Activated T-cell treated with anti-CD3 and anti-CD28 coated beads, Interleukin-2, amount 50 U/mL, for 1 hour (primary cell): ENCODE results near the gene CLN5.
"Not testable (repeated sequence)": the region's sequence is repeated elsewhere in the genome, so short reads cannot be mapped to it uniquely, and the experiment has no call there.

Experiments
- DNase-seq: peaks from one replicate; pipeline ENCODE4 v3.0.0-alpha.2; 2020

Gene CLN5

DNA sequence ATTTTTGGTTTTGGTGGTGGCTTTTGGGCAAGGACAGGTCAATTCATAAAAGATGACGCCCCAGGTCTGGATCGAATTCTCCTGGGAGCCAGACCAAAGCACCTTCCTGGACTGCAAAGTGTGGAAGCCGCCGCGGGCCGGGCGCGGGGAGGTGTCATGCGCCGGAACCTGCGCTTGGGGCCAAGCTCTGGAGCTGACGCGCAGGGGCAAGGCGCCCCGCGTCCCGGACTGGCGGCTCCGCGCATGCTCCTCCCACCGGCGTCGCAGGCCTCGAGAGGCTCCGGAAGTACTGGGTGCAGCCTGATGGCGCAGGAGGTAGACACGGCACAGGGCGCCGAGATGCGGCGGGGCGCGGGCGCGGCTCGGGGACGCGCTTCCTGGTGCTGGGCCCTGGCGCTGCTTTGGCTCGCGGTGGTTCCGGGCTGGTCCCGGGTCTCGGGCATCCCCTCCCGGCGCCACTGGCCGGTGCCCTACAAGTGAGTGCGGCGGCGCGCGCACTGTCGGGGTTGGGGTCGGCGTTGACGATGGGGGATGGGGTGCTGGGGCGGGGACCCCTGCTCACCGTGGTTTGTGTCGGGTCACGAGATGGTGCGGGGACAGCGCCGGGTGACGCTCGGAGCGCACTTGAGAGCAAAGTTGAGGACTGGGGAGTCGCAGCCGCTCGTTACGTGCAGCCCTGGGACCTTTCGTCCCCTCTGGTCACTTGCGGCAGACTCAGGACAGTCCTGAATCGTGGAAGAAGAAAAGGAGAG, at the start of gene CLN5:
CLN5 (plus strand) TSS at position 286 of the 752 bp plus-strand sequence; CDS start at position 304, 18 bp downstream.
- peak; percentile 95 for DNase-seq

DNA sequence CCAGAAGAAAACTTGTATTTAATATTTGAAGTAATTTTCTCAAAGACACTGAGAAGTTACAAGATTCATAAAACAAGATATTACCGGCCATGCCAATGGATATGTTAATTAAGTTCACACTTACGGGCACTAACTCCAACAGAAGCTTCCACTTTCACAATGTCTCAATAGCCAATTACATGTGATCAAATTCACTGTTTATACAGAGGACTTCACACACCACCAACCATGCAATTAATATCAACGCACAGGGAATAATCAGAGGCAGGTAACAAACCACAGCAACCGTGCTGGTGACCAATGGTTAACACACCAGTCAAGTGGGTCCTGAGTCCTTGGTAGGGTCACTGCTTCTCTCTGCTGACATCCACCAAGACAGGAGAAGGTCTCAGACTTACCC, 49.5 kb upstream of the CLN5 start:
- DNase-seq, result no peak

DNA sequence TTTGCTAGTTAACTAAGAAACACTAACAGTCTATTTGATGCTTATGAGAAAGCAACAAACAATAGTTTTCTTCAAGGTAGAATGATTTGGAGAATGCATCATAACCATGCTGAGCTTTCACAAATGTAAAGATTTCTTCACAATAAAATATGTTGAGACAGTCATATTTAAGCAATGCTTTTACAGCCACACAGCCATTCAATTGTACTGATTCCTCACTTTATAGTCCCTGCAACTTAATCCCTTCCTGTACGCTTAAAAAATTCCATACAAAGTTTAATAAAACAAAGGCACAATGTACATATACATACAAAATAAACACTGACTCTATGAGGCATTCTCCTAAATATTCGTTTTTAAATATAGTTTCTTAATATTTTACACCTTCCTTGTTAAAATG, 48.2 kb upstream of the CLN5 start:
- DNase-seq, result no peak

DNA sequence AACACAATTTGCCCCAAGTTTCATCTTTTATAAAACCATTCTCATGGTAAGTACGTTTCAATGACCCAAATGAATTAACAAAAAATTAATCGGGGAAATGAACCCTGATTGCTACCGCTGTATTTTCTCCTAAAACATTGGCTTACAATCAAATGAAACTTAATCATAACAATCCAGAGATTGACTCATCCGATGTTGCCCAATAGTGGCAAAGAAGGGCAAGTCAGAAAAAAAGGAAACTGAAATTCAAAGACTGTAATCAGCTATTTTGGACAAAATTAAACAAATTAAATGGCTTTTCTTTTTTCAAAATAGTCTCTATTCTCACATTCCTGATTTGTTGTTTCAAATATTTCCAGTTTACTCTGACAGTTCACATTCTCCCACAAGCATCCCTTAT, 47.4 kb upstream of the CLN5 start:
- DNase-seq, result no peak

DNA sequence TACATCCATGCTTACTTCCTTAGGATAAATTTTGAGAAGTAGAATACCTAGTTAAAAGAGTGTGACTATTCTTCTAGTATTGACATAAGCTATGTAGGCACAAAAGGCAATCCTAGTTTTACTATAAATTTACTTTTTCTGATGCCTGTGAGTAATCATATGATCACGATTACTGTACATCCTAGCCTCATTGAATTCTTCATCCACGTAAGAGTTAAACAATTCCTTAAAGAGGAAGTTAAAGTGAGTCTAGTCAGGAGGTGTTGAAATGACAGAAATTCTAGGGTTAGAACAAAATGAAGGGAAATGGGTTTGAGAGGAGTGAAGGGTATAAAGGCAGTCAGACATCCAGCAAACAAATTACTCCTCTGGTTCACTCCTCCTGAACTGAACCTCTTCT, 43.7 kb upstream of the CLN5 start, which contains the start of gene ACOD1:
ACOD1 (plus strand) TSS at position 363 of the 400 bp plus-strand sequence. CDS start 48 bp downstream, outside the sequence.
- no peak for DNase-seq

DNA sequence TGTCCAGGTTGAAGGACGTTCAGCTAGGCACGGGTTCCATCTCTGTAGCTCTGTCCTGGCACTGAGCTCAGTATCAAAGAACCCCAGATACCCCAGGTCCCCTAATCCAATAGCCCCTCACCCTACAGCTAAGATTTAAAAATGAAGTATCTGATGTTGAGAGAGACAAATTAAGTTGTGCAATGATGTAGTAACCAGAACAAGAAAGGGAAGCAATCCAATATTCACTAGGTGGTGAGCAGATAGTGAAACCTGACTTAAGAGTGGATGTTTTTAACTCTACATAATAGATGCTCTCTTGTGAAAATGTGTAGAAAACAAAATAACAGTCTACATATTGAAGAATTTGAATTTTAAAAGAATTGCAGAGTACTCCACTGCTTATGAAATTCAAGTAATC, 41.8 kb upstream of the CLN5 start:
- no peak for DNase-seq

DNA sequence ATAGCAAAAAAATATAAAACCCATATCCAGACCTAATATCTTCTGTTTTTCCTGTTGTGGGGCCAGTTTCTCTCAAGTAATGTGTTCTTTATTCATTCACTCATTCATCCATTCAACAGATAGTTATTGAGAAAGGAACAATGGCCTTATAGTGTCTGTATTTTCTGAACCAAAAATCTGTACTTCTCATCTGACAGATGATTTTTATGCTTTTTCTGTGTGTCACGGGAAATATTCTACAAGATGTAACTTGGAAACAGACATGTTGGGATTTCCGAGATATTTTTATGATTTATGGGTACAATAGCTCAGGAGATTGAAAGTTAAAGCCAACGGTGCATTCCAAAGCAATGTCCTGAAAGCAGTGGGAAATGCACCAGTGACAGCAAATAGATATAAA, 37.9 kb upstream of the CLN5 start:
- DNase-seq, result no peak

DNA sequence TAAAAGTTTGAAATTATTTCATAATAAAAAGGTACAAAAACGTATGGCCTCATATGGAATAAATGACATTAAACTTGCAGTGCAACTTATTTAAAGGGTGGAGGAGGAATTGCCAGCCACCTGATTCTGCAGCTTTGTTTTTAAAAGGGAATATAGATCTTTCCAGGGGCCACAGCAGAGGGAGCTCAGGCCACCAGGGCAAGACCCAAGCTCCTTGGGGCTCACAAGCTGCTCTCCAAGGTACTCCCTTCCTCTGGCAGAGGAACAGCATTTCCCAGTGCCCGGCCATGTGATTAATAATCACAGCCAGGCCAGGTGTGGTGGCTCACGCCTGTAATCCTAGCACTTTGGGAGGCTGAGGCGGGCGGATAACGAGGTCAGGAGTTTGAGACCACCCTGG, 37.3 kb upstream of the CLN5 start:
- no peak for DNase-seq

DNA sequence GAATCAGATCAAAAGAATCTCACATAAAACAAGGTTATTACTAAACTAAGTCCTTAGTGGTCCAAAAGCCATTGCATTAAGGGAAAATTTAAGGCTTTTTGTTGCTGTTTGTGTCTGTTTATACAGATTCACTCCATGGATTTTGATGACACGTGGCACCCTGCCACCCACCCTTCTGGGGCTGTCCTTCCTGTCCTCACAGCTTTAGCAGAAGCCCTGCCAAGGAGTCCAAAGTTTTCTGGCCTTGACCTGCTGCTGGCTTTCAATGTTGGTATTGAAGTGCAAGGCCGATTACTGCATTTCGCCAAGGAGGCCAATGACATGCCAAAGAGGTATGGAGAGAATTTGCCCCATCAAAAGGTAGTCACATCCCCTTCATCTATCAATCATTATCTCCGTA, 36.7 kb upstream of the CLN5 start:
- no peak for DNase-seq

DNA sequence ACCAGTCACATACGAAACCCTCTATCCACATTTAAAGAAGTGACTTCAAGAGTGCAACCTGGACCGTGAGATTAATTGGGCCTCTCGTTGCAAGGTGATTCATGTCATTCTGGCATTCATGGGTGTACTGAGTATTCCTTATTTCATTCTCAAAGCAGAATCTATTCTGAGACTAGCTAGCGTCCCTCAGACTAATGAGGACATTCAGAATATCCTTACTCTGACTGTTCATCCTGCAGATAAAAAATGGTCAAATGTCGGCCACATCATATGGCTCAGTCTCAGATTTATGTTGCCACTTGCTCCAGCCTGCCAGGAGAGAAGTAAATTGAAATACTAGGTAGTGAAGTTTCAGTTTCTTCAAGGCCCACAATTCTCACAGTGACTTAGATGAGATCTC, 36.2 kb upstream of the CLN5 start:
- DNase-seq, result no peak

DNA sequence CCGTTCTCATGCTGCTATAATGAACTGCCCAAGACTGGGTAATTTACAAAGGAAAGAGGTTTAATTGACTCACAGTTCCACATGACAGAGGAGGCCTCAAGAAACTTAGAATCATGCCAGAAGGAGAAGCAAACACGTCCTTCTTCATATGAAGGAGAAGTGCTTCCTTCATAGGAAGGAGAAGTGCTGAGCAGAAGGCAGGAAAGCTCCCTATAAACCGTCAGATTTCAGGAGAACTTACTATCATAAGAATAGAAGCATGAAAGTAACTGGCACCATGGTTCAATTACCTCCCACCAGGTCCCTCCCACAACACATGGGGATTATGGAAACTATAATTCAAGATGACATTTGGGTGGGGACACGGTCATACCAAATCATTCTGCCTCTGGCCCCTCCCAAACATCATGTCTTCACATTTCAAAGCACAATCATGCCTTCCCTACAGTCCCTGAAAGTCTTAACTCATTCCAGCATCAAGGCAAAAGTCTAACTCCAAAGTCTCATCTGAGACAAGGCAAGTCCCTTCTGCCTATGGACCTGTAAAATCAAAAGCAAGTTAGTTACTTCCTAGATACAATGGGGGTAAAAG, 32.9 kb upstream of the CLN5 start:
- no peak for DNase-seq

DNA sequence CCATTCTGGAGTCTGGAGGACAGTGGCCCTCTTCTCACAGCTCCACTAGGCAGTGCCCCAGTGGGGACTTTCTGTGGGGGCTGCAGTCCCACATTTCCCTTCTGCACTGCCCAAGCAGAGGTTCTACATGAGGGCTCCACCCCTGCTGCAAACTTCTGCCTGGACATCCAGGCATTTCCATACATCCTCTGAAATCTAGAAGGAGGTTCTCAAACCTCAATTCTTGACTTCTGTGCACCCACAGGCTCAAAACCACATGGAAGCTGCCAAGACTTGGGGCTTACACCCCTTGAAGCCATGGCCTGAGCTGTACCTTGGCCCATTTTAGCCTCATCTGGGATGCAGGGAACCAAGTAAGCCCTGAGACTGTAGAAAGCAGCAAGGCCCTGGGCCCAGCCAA, 32.1 kb upstream of the CLN5 start:
- DNase-seq, result not testable (repeated sequence)

DNA sequence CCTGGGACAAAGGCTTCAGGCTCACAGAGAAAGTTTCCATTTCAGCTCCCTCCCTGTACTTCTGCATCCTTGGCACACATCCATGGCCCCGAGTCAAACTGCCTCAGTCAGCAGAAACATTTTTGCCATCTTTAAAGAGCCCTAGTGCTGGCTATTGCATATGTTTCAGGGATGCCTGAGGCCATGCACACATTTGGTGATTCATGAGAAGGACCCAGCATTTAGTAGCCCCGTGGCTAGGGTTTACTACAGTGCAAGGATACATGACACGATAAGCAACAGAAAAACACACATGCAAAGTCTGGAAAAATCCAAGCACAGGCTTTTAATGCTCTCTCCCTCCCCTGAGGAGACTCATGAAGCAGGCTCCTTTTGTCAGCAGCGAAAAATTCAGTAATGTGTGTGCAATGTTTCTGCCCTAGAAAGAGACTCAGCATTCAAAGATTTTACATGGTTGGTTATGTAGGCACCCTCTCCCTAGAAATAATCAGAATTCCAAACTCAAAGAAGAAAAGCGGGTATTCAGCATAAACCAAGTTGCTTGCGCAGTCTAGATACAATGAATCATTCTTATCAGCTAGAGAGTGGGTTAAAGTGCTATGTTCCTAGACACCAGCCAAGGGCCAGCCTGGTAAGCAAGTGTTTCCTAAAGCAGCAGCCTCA, 26.0 kb upstream of the CLN5 start:
- DNase-seq, result no peak

DNA sequence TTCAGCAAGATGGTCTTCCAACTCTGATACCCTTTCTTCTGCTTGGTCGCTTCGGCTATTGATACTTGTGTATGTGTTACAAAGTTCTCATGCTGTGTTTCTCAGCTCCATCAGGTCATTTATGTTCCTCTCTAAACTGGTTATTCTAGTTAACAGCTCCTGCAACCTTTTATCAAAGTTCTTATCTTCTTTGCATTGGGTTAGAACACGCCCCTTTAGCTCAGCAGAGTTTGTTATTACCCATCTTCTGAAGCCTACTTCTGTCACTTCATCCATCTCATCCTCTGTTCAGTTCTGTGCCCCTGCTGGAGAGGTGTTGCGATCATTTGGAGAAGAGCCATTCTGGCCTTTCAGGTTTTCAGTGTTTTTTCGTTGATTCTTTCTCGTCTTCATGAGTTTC, 24.9 kb upstream of the CLN5 start:
- DNase-seq, result no peak

DNA sequence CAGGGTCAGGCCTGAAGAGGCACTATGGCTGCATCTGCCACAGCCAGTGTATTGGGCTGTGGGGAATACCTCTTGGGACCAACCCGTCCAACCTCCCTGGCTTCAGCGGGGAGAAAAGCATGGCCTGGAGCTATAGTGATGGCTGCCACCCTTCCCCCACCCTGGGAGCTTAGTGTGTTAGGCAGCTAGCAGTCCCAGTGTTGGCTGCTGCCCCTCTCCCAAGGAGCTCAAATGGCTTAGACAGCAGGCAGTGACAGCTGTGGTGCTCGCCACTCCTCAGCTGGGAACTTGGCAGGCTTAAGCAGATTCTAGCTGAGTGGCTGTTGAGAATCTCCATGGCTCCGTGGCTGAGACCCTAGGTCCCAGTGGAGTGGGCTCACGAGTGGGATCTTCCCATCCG, 23.8 kb upstream of the CLN5 start:
- DNase-seq, result no peak

DNA sequence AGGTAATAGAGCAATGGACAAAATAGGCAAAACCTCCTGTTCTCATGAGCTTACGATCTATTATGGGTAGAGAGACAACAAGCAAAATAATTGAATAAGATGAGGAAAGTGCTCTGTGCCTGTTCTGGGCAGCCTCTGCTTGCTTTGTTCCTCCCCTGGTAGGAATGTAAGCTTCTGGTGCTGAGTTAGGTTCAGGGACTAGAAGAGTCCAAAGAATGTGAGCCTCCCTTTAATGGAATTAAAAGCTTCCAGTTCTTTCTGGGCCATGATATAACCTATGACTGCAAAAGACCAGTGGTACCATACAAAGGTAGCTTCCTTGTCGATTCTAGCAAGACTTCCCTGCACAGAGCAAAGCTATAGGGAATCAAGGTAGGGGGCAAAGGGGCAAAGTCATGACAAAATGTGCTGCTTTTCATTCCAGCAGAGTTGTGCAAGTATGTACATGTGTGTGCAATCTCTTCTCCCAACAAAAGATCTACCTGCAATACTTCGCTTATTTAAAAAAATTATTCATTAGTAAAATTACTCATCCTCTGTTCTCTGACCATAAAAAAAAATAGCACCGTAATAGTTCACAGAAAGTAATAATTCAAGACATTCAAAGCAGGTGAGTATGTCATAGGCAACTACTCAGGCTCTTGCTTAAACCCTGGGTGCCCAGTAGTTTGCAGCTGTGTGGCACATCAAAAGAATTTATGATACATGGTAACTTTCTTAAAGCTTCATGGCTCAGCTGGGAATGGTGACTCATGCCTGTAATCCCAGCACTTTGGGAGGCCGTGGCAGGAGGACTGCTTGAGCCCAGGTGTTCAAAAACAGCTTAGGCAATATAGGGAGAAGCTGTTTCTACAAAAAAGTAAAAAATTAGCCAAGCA, 22.2 kb upstream of the CLN5 start:
- DNase-seq, result no peak

DNA sequence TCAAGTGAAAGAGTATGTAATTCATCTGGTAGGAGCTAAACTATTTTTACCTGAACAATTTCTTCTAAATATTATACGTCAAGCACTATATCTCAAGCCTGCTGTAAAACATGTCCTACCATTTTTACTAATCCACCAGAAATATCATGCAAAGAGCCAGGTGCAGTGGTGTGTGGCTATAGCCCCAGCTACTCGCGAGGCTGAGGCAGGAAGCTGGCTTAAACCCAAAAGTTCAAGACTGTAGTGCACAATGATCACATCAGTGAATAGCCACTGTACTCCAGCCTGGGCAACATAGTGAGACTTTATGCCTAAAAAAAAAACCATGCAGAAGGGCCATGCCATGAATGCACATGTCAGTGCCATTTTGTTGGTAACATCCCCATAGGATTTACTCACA, 20.7 kb upstream of the CLN5 start:
- DNase-seq, result no peak

DNA sequence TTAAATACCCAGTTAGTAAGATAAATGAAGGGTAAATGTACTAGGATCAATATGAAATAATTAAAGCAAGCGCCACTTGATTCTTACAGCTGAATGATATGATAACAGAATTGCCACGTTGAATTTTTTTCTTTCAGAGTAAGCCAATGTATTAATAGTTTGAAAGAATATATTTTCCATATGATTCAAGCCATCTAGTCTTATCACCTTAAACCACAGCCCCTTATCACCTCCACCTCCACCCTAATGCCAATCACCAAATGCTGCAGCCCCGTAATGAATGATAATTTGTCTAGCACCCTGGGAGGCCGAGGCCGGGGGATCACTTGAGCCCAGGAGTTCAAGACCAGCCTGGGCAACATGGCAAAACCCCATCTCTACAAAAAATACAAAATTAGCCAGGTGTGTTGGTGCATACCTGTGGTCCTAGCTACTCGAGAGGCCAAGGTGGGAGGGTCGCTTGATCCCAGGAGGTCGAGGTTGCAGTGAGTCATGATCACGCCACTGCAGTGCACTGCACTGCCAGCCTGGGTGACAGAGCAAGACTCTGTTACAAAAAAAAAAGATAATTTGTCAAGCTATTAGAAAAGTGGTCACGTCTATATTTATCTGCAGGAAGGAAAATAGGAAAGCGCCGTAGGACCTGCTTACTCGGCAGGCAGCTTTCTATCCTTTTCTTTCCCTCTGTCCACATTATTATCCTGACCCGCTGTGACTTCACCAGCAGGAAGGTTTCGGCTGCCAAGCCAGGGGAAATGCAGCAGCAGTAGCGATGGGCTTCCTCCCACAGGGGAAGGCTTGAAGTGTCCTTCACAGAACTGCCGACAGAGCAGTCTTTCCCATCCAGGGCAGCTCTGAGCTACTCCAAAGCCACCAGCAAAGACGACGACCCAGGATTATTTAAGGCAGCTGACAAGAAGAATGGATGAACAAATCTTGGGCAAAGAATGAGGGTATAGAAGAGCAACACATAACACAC, 19.7 kb upstream of the CLN5 start:
- no peak for DNase-seq

DNA sequence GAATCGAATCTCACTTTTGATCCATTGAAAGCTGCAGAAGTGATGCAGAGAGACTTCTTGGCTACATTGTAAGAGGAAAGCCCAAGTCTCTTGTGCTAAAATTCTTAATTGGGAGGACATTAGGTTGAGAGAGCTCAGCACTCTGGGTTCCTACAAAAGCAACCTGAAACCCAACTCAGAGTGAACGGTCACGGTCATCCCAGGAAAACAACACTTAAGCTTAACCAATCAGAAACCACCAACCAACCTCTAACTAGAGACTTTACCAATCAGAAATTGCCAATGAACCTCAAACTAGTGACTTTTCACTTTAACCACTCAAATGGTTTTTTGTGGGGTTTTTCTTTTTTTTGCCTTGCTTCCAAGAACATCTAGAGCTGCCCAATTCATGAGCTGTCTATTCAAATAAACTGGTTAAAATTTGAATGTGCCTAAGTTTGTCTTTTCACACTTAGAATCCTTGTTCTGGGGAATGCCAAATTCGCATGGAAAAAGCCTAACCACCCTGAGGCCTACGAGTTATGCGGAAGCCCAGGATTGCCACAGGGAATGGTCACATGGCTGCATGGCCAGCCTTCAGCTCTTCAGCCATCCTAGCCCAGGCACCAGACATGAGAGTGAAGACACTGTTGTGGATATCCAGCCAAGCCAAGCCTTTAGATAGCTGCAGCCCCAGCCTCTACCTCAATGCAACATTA, 17.8 kb upstream of the CLN5 start:
- DNase-seq, result no peak

DNA sequence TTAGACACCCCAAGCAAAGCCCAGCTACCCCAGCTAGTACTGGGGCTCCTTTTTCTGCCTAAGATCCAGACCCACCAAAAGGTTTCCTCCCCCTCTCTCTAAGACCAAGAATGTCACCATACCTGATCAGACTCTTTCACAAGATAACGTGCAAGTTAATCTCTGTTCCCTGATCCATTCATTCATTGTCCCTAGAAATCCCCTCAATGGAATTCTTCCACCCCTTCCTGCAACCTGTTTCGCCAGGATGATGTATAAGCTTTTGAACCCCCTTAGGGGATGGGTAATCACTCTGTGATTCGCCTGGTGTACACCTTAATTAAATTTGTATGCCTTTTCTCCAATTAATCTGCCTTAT, 17.3 kb upstream of the CLN5 start:
- DNase-seq, result no peak

DNA sequence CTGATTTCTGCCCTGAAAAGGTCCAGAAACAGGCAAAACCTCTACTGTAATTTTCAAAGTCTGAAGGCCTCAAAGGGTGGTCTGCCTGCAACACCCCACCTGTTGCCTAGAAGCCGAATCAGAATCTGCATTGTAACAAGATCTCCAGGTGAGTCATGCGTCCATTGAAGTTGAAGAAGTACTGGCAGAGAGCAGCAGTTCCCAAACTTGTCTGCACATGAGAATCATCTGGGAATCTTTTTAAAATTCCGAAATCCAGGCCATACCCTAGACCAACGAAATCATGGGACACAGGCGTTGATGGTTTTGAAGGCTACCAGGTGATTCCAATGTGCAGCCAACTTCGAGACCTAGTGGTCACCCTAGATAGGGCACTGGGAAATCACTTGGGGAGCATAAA, 16.0 kb upstream of the CLN5 start:
- no peak for DNase-seq
